ENCODE results near the gene MSLN. TPM values are rescaled to one million over a fixed set of nuclear protein-coding genes. Genes with fewer than 3 reads are reported as not detected.

MSLN gene
- total RNA-seq, 6 donors from 2014 or later: 47.8 to 275 (median 121) TPM

DNA sequence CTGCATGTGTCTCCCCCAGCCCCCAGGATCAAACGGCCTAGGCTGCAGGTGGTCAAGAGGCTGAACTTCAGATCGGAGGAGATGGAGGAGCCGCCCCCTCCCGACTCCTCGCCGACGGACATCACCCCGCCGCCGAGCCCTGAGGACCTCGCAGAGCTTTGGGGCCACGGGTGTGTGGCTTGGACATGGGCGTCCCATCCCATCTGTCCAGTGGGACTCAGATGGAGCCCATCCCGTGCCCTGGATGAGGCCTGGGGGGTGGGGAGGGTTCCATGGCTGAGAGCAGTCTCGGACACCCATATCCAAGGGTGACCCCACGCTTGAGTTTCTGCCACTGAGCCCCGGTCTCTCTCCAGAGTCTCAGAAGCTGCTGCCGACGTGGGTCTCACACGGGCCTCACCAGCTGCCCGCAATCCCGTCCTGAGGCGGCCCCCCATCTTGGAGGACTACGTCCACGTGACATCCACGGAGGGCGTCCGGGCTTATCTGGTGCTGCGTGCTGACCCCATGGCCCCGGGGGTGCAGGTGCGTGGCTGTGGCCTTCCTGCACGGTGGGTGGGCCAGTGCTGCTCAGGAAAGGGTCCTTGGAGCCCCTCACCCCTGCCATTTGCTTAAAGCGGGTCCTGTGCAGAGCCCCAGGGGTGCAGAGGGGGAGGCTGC, 28.8 kb downstream of the MSLN start:
- Histone ChIP-seq H3K27ac (peak overlapping the region in 1 of 4 donors; percentile 74), H3K36me3 (peaks cover 0 to 26% (median 11%) of the 10 kb centered on the region in 4 donors), H3K4me3 (peak overlapping the region; percentile 82 to 100 (median 98)), H3K4me1 (peaks cover 17 to 34% (median 19%) of the 10 kb centered on the region in 4 donors), H3K9me3 (no peaks in the 10 kb centered on the region), H3K27me3 (no peaks in the 10 kb centered on the region)
- DNase-seq: peak in 1 of 2 donors; percentile 77
- no peak for ATAC-seq (ENCODE audit: low FRiP score in 2 of 2)
- 88% methylated on average over 26 of the region's 33 CpGs; no CpG with 5 or more reads in 1 of the 2 donors for WGBS, 2 donors
- TF ChIP-seq EP300 (IDR thresholded peaks at IDR 0.05) (no peak), POLR2A (IDR thresholded peaks at IDR 0.05) (no peak), POLR2AphosphoS5 (IDR thresholded peaks at IDR 0.05) (no peak)
- TF ChIP-seq, protein P1, sequence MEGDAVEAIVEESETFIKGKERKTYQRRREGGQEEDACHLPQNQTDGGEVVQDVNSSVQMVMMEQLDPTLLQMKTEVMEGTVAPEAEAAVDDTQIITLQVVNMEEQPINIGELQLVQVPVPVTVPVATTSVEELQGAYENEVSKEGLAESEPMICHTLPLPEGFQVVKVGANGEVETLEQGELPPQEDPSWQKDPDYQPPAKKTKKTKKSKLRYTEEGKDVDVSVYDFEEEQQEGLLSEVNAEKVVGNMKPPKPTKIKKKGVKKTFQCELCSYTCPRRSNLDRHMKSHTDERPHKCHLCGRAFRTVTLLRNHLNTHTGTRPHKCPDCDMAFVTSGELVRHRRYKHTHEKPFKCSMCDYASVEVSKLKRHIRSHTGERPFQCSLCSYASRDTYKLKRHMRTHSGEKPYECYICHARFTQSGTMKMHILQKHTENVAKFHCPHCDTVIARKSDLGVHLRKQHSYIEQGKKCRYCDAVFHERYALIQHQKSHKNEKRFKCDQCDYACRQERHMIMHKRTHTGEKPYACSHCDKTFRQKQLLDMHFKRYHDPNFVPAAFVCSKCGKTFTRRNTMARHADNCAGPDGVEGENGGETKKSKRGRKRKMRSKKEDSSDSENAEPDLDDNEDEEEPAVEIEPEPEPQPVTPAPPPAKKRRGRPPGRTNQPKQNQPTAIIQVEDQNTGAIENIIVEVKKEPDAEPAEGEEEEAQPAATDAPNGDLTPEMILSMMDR (IDR thresholded peaks at IDR 0.05): no peak

DNA sequence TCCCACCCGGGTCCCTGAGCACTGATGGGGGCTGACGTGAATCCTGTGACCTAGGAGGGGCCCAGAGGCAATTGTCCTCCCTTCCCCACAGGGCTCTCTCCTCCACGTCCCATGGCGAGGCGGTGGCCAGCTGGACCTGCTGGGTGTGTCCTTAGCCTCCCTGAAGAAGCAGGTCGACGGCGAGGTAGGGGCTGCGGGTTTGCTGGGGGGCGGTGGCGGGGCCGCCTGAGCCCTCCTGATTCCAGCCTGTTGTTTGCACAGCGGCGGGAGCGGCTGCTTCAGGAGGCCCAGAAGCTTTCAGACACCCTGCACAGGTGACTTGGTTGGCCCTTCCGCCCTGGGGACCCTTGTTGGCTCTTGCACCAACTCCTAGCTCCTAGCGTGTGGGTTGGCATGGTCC, 29.6 kb downstream of the MSLN start:
- 96 to 100% methylated on average over 1 to 17 of the region's 17 CpGs for WGBS, 2 donors
- no peak for TF ChIP-seq POLR2AphosphoS5 (IDR thresholded peaks at IDR 0.05)
- TF ChIP-seq POLR2A (IDR thresholded peaks at IDR 0.05): no peak
- TF ChIP-seq EP300 (IDR thresholded peaks at IDR 0.05): no peak
- TF ChIP-seq, protein P1 (IDR thresholded peaks at IDR 0.05): no peak
- peak in 1 of 2 donors; percentile 72 for DNase-seq
- no peaks in the 10 kb centered on the region for H3K9me3 ChIP-seq
- no peak overlapping the region for H3K27ac ChIP-seq
- H3K27me3 ChIP-seq: no peaks in the 10 kb centered on the region
- no peak for ATAC-seq (ENCODE audit: low FRiP score in 2 of 2)
- H3K36me3 ChIP-seq: peaks cover 0 to 24% (median 11%) of the 10 kb centered on the region in 4 donors
- H3K4me3 ChIP-seq: no peak overlapping the region
- H3K4me1 ChIP-seq: peaks cover 17 to 34% (median 19%) of the 10 kb centered on the region in 4 donors

DNA sequence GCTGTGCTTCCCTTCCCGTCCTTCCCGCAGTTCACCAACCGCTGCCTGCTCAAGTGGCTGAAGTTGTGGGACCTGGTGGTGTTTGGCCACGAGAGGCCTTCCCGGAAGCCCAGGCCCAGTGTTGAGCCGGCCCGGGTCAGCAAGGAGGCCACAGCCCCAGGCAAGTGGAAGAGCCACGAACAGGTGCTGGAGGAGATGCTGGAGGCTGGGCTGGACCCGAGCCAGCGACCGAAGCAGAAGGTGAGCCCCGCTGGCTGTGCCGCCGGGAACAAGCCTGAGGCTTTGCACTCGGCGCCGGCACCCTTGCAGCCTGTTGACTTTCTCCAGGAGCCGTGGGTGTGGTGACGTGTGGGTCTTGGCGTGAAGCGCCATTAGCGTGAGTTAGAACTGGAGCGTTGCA, 30.6 kb downstream of the MSLN start:
- no peak for ATAC-seq (ENCODE audit: low FRiP score in 2 of 2)
- peak in 1 of 2 donors; percentile 77 for DNase-seq
- WGBS, 2 donors: 97% methylated on average over 22 to 23 of the region's 23 CpGs
- Histone ChIP-seq H3K27me3 (no peaks in the 10 kb centered on the region), H3K9me3 (no peaks in the 10 kb centered on the region), H3K36me3 (peaks cover 0 to 17% (median 6%) of the 10 kb centered on the region in 4 donors), H3K4me3 (no peak overlapping the region), H3K27ac (no peak overlapping the region), H3K4me1 (peaks cover 17 to 28% (median 19%) of the 10 kb centered on the region in 4 donors)
- TF ChIP-seq EP300 (IDR thresholded peaks at IDR 0.05) (no peak), POLR2AphosphoS5 (IDR thresholded peaks at IDR 0.05) (no peak), POLR2A (IDR thresholded peaks at IDR 0.05) (no peak)
- TF ChIP-seq, protein P1 (IDR thresholded peaks at IDR 0.05): no peak

DNA sequence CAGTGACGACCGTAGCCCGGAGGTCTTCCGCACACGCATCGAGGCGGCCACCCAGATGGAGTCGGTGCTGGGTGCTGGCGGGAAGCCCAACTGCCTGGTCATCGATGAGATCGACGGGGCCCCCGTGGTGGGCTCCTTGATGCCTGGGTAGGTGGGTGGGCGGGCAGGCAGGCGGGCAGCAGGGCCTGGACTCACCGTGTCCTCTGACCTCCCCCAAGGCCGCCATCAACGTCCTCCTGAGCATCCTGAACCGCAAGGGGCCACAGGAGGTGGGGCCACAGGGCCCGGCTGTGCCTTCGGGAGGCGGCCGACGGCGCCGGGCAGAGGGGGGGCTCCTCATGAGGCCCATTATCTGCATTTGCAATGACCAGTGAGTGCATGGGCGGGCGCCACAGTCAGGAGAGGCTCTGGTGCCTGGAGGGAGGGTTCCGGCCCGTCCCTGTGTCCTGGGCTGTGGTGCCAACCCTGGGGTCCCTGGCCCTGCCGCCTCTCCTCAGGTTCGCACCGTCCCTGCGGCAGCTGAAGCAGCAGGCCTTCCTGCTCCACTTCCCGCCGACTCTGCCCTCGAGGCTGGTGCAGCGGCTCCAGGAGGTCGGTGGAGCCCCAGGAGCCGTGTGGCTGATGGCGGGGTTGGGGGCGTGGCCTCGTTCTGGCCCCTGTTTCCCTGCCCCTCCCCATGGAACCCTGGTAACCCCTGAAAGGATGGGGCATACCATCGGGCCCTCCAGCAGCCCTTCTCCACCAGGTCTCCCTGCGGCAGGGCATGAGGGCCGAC, 31.9 kb downstream of the MSLN start:
- no peaks in the 10 kb centered on the region for H3K27me3 ChIP-seq
- H3K36me3 ChIP-seq: peaks cover 0 to 8% (median 3%) of the 10 kb centered on the region in 4 donors
- H3K4me1 ChIP-seq: peaks cover 9 to 18% (median 13%) of the 10 kb centered on the region in 4 donors
- TF ChIP-seq POLR2AphosphoS5 (IDR thresholded peaks at IDR 0.05) (no peak), EP300 (IDR thresholded peaks at IDR 0.05) (no peak), POLR2A (IDR thresholded peaks at IDR 0.05) (no peak)
- TF ChIP-seq, protein P1 (IDR thresholded peaks at IDR 0.05): no peak
- H3K4me3 ChIP-seq: no peak overlapping the region
- peak in 1 of 2 donors; percentile 77 for DNase-seq
- 94 to 98% methylated on average over 8 to 41 of the region's 46 CpGs for WGBS, 2 donors
- no peak overlapping the region for H3K27ac ChIP-seq
- H3K9me3 ChIP-seq: no peaks in the 10 kb centered on the region
- no peak for ATAC-seq (ENCODE audit: low FRiP score in 2 of 2)

All from upper lobe of left lung (tissue), 6 donors.